LNCaP clone FGC (cell line): Measurements from ENCODE around the gene DNAJB2.
"Not testable (repeated sequence)": the region's sequence is repeated elsewhere in the genome, so short reads cannot be mapped to it uniquely, and the experiment has no call there.

Experiments
- DNase-seq: peaks from one replicate; pipeline ENCODE4 v3.0.0-alpha.2; 2011; ENCODE audit warnings: low read depth
- H3K4me3 ChIP-seq: 2 replicates; pipeline ENCODE4 v1.5.1; 2011; ENCODE audit warnings: mild to moderate bottlenecking, low read depth, low read length, control low read depth
- CTCF ChIP-seq: IDR thresholded peaks from 2 replicates; pipeline ENCODE4 v1.5.1; 2012; ENCODE audit warnings: mild to moderate bottlenecking; ENCODE audit not compliant: control insufficient read depth, insufficient read depth; ENCODE audit errors: extremely low read depth

DNAJB2 gene

DNA sequence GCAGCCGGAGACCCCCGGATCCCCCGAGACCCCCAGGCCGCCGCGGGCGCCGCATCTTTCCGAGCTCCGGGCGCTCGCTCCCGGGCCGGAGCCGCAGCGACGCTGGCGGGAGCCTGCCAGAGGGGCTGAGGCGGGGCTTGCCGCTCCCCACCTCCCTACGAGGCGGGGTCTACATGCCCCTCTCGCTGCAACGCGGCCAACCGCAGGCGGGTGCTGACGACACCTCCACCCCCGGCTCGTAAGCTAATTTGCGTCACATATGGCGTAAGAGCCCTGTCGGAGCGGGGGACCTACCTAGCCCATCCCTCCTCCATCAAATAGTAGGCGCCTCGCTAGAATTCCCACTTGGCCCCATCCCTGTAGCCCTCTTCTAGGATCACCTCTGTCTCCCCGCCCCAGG, 30.1 kb downstream of the DNAJB2 start, which contains the start of gene PTPRN:
PTPRN (minus strand) TSS at position 124 of the 400 bp plus-strand sequence; CDS start at position 55, 69 bp downstream.
- no peak within 1 kb of the TSS for H3K4me3 ChIP-seq
- no peak for TF ChIP-seq CTCF
- DNase-seq, result no peak

DNA sequence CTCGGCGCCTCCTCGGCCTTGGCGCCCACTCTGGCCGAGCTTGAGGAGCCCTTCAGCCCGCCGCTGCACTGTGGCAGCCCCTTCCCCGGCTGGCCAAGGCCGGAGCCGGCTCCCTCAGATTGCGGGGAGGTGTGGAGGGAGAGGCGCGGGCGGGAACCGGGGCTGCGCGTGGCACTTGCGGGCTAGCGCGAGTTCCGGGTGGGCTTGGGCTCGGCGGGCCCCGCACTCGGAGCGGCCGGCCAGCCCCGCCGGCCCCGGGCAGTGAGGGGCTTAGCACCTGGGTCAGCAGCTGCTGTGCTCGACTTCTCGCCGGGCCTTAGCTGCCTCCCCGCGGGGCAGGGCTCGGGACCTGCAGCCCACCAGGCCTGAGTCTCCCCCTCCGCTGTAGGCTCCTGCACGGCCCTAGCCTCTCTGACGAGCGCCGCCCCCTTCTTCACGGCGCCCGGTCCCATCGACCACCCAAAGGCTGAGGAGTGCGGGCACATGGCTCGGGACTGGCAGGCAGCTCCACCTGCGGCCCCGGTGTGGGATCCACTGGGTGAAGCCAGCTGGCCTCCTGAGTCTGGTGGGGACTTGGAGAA, 33.6 kb downstream of the DNAJB2 start:
- not testable (repeated sequence) for DNase-seq, H3K4me3 ChIP-seq

DNA sequence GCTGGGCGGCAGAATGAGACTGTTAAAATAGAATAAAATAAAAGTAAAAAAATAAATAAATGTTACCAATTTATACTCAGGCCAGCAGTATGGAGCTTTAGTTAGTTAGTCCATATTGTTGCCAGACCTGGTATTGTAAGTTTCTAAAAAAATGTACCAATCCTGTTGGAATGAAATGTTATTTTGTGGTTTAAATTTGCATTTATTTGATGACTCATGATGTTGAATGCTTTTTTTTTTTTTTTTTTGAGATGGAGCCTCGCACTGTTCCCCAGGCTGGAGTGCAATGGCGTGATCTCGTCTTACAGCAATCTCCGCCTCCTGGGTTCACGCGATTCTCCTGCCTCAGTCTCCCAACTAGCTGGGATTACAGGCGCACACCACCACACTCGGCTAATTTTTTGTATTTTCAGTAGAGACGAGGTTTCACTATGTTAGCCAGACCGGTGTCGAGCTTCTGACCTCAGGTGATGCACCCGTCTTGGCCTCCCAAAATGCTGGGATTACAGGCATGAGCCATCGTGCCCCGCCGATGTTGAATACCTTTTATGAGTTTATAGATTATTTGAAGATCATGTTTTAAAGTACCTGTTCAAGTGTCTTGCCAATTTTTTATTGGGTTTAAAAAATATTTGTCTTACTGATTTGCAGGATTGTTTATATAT, 35.8 kb downstream of the DNAJB2 start:
- H3K4me3 ChIP-seq, result no peak overlapping the region
- DNase-seq, result no peak
- no peak for TF ChIP-seq CTCF

DNA sequence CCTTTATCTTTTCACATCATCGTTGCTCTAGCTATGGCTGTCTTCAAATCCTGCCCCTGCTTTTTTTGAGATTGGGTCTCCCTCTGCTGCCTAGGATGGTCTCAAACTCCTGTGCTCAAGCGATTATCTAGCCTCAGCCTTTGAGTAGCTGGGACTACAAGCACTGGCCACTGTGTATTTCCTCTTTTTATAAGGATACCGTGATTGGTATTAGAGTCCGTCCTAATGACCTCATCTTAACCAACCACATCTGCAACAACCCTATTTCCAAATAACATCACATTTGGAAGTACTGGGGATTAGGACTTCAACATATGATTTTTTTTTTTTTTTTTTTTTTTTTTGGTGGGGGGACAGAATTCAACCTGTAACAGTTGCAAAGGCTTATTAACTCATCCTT, 44.3 kb downstream of the DNAJB2 start:
- TF ChIP-seq CTCF, result no peak
- no peak overlapping the region for H3K4me3 ChIP-seq
- DNase-seq, result no peak

GRCh38 chr2:219325136-219325535, 46.0 kb downstream of the DNAJB2 start:
- no peak for DNase-seq
- H3K4me3 ChIP-seq, result no peak overlapping the region
- TF ChIP-seq CTCF, result no peak

- DNase-seq, result no peak
- H3K4me3 ChIP-seq, result no peak overlapping the region
- TF ChIP-seq CTCF, result no peak
Measured at GRCh38 chr2:219325657-219326315, 46.6 kb downstream of the DNAJB2 start.

DNA sequence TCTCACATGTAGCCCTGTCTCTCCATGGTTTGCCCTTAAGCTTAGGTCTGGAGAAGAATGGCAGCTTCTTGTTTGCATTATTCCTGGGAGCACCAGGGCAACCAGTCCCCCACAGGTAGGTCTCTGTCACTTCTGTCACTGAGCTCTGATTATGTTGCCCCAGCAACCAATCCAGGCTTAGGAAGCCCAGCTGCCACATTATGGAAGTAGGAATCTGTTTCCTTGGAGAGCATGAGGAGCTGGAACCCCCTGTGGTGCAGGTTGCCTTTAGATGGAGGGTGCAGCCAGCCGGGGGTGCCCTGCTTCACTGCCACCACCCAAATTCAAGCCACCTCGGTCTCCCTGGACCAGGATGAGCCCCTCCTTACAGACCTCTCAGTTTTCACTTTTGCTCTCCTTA, 48.6 kb downstream of the DNAJB2 start:
- no peak overlapping the region for H3K4me3 ChIP-seq
- TF ChIP-seq CTCF, result no peak
- no peak for DNase-seq
